C4-2B (cell line): ENCODE results near the gene TMEM132D.

ENCODE experiments used
- H3K27ac ChIP-seq: fragments of 450-650 bp; 2 replicates; pipeline ENCODE4 v1.5.1; 2017
- ZFX ChIP-seq: fragments of 450-650 bp; IDR thresholded peaks from 2 replicates; pipeline ENCODE4 v1.6.1; 2017
- TF ChIP-seq, protein P1 (sequence below): fragments of 450-650 bp; conservative IDR thresholded peaks from 2 replicates; pipeline ENCODE4 v1.5.1; 2017; ENCODE audit warnings: mild to moderate bottlenecking

TMEM132D gene

GRCh38 chr12:129839679-129840078, 64.1 kb downstream of the TMEM132D start:
- TF ChIP-seq, protein P1, sequence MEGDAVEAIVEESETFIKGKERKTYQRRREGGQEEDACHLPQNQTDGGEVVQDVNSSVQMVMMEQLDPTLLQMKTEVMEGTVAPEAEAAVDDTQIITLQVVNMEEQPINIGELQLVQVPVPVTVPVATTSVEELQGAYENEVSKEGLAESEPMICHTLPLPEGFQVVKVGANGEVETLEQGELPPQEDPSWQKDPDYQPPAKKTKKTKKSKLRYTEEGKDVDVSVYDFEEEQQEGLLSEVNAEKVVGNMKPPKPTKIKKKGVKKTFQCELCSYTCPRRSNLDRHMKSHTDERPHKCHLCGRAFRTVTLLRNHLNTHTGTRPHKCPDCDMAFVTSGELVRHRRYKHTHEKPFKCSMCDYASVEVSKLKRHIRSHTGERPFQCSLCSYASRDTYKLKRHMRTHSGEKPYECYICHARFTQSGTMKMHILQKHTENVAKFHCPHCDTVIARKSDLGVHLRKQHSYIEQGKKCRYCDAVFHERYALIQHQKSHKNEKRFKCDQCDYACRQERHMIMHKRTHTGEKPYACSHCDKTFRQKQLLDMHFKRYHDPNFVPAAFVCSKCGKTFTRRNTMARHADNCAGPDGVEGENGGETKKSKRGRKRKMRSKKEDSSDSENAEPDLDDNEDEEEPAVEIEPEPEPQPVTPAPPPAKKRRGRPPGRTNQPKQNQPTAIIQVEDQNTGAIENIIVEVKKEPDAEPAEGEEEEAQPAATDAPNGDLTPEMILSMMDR = no peak
- TF ChIP-seq ZFX = no peak
- H3K27ac ChIP-seq = no peak overlapping the region

- no peak for TF ChIP-seq ZFX
- TF ChIP-seq, protein P1 = no peak
- no peak overlapping the region for H3K27ac ChIP-seq
Observed at GRCh38 chr12:129831294-129831693, 72.5 kb downstream of the TMEM132D start.

DNA sequence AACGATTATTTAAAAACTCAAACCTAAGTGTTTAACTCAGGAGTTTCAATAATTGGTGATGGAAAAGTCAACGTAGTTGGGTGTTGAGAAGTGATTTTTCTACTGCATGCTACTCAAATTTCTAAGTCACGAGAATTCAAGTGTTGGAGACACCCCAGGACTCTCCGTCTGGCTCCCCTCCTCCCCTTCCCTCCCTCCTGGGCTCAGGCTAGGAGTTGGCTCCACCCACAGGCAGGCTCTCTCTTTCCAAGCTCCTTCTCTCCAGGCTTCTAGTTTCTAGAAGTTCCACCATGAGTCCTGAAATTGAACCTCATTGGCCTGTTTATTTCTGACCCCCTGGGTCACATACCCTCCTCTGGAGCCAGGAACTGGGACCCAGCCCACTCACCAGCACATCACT, 73.0 kb downstream of the TMEM132D start:
- no peak for TF ChIP-seq ZFX
- TF ChIP-seq, protein P1 = no peak
- H3K27ac ChIP-seq = no peak overlapping the region

GRCh38 chr12:129827866-129828384, 75.9 kb downstream of the TMEM132D start:
- no peak overlapping the region for H3K27ac ChIP-seq
- no peak for TF ChIP-seq ZFX
- TF ChIP-seq, protein P1 = no peak

DNA sequence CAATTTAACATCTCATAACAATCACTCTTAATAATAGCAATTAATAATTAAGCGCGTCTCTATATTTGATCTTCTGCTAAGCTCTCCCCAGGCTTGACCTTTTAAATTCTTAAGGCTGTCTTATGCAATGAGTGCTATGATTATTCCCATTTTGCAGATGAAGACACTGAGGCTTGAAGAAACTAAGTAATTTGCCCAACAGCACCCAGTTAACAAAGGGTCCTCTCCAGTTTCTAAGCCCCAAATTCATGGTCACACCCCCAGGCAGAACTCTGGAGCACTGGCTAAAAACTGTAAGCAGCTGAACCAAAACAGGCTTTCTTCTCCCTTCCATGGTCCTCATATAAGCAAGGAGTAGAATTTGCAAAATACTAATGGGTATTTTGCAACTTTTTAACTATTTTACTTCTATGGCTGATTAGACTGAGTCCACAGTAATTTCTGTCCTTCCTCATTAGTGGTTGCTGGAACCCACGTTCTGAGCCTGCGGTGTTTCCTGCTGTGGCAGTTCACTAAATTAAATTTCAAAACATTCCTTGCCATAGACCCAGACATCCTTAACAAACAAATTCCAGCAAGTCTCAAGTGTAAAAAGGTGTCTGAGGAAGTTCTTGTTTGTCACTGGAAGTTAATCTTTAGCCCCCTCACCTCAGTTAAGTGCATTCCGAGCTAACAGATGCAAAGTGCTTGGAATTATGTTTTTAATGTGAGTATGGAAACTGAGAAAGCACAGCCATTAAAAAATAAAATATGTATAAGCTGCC, 76.5 kb downstream of the TMEM132D start:
- H3K27ac ChIP-seq = no peak overlapping the region
- no peak for TF ChIP-seq ZFX
- TF ChIP-seq, protein P1 = no peak

- TF ChIP-seq, protein P1 = no peak
- no peak for TF ChIP-seq ZFX
- no peak overlapping the region for H3K27ac ChIP-seq
Observed at GRCh38 chr12:129826273-129826672, 77.6 kb downstream of the TMEM132D start.

- no peak for TF ChIP-seq ZFX
- TF ChIP-seq, protein P1 = no peak
- no peak overlapping the region for H3K27ac ChIP-seq
Observed at GRCh38 chr12:129825316-129825715, 78.5 kb downstream of the TMEM132D start.
